H1 (cell line): ENCODE data around the gene PTCD3. TPM values are rescaled to one million over a fixed set of nuclear protein-coding genes. Genes with fewer than 3 reads are reported as not detected.

Experiments used
- BCL11A ChIP-seq, 2 experiments: IDR thresholded peaks; one replicate each; pipeline ENCODE4 v1.6.1; 2011; ENCODE audit warnings: low read depth in 2 of 2, low read length in 2 of 2, mild to moderate bottlenecking in 2 of 2
- CREB1 ChIP-seq: IDR thresholded peaks from 2 replicates; pipeline ENCODE4 v1.6.1; 2012; ENCODE audit warnings: inconsistent platforms
- EGR1 ChIP-seq: IDR thresholded peaks from 2 replicates; pipeline ENCODE4 v1.6.1; 2011; ENCODE audit warnings: low read depth, low read length, borderline replicate concordance
- GTF2F1 ChIP-seq: IDR thresholded peaks from 2 replicates; pipeline ENCODE4 v1.6.1; 2012; ENCODE audit warnings: low read depth, low read length, improper control_type of control experiment, borderline replicate concordance
- TBP ChIP-seq: IDR thresholded peaks from 2 replicates; pipeline ENCODE4 v1.6.1; 2011; ENCODE audit warnings: low read depth, low read length, improper control_type of control experiment
- polyA plus RNA-seq, 7 experiments: library from polyadenylated mRNA; depleted of rRNA in 3 of 7; stranded (reverse) in 5 of 7; unstranded in 2 of 7; fragments of >200 nt in 5 of 7; fragments of 200-250 nt in 2 of 7; gene quantifications; 1 replicate in 5 of 7; 2 replicates in 1 of 7; 4 replicates in 1 of 7; pipeline versions ENCODE4 v1.2.1 to v1.2.3, GENCODE V29; 2011 to 2013; ENCODE audit warnings: missing spikeins in 2 of 7, mixed read lengths in 2 of 7
- total RNA-seq: library from RNA; stranded (reverse); fragmentation: NEBNext Ultra II Directional; extraction: Animal tissue kit (Norgen Biotek cat#: 25700); gene quantifications from 2 replicates; pipeline ENCODE4 v1.2.1, GENCODE V29; 2021

PTCD3 gene
- total and polyA plus RNA-seq, 2 of the 8 experiments (the other 6 are each of a cell fraction or from before 2014, with no cell fraction given) = 64.3 to 192 TPM

- TF ChIP-seq BCL11A (IDR thresholded peaks at IDR 0.05; ENCODE audit: low read depth in 2 of 2, low read length in 2 of 2) (no peak), EGR1 (no peak), GTF2F1 (no peak), TBP (no peak), CREB1 (no peak)
Measured at GRCh38 chr2:86175828-86176227, 69.8 kb downstream of the PTCD3 start (continued).
